ENCODE results near the gene GABRB1.
"Not testable (repeated sequence)": the region's sequence is repeated elsewhere in the genome, so short reads cannot be mapped to it uniquely, and the experiment has no call there.

GABRB1 gene

GRCh38 chr4:47326025-47326424 lies 294.7 kb downstream of the GABRB1 start:
- no peak for DNase-seq

- no peak for DNase-seq
Observed at GRCh38 chr4:47330866-47331265, 299.5 kb downstream of the GABRB1 start.

GRCh38 chr4:47334652-47335051 lies 303.3 kb downstream of the GABRB1 start:
- DNase-seq: no peak

GRCh38 chr4:47337893-47338292 lies 306.5 kb downstream of the GABRB1 start:
- no peak for DNase-seq

GRCh38 chr4:47340914-47341313 lies 309.5 kb downstream of the GABRB1 start:
- DNase-seq: no peak

- DNase-seq: no peak
Observed at GRCh38 chr4:47342796-47343195, 311.4 kb downstream of the GABRB1 start.

- DNase-seq: no peak
Observed at GRCh38 chr4:47349326-47349725, 318.0 kb downstream of the GABRB1 start.

GRCh38 chr4:47355568-47355967 lies 324.2 kb downstream of the GABRB1 start:
- DNase-seq: no peak

GRCh38 chr4:47359891-47360290 lies 328.5 kb downstream of the GABRB1 start:
- DNase-seq: peak; percentile 30

- DNase-seq: no peak
Observed at GRCh38 chr4:47367761-47368160, 336.4 kb downstream of the GABRB1 start.

- DNase-seq: no peak
Observed at GRCh38 chr4:47368211-47368610, 336.8 kb downstream of the GABRB1 start.

- no peak for DNase-seq
Observed at GRCh38 chr4:47372561-47372960, 341.2 kb downstream of the GABRB1 start.

- DNase-seq: no peak
Observed at GRCh38 chr4:47373174-47373573, 341.8 kb downstream of the GABRB1 start.

- no peak for DNase-seq
Observed at GRCh38 chr4:47373709-47374108, 342.3 kb downstream of the GABRB1 start.

GRCh38 chr4:47374477-47374876 lies 343.1 kb downstream of the GABRB1 start:
- no peak for DNase-seq

GRCh38 chr4:47378021-47378530 lies 346.7 kb downstream of the GABRB1 start:
- DNase-seq: not testable (repeated sequence)

- DNase-seq: no peak
Observed at GRCh38 chr4:47381172-47381571, 349.8 kb downstream of the GABRB1 start.

GRCh38 chr4:47382846-47383360 lies 351.5 kb downstream of the GABRB1 start:
- no peak for DNase-seq

GRCh38 chr4:47383829-47384427 lies 352.6 kb downstream of the GABRB1 start:
- peak; percentile 38 for DNase-seq

- no peak for DNase-seq
Observed at GRCh38 chr4:47386146-47386545, 354.8 kb downstream of the GABRB1 start.

- DNase-seq: no peak
Observed at GRCh38 chr4:47386561-47387235, 355.3 kb downstream of the GABRB1 start.

GRCh38 chr4:47390428-47391125 lies 359.2 kb downstream of the GABRB1 start:
- DNase-seq: no peak

- no peak for DNase-seq
Observed at GRCh38 chr4:47391256-47391655, 359.9 kb downstream of the GABRB1 start.

GRCh38 chr4:47406408-47406807 lies 375.0 kb downstream of the GABRB1 start:
- no peak for DNase-seq

All from NCI-H1417 treated with DMSO at 0.1 percent for 48 hours (cell line).